22Rv1 (cell line): ENCODE results near the gene RNGTT.

Source experiments
- H3K27ac ChIP-seq: fragments of 450-650 bp; 2 replicates; pipeline ENCODE4 v1.5.1; 2017
- CTCF ChIP-seq: fragments of 450-650 bp; IDR thresholded peaks from 2 replicates; pipeline ENCODE4 v1.5.1; 2017; ENCODE audit warnings: mild to moderate bottlenecking
- ZFX ChIP-seq: fragments of 450-650 bp; IDR thresholded peaks from 2 replicates; pipeline ENCODE4 v1.6.1; 2017; ENCODE audit warnings: antibody characterized with exemption, borderline replicate concordance

Gene RNGTT

GRCh38 chr6:88858455-88858854 lies 105.0 kb downstream of the RNGTT start:
- no peak overlapping the region for H3K27ac ChIP-seq
- TF ChIP-seq CTCF: no peak

- TF ChIP-seq ZFX (no peak), CTCF (no peak)
- H3K27ac ChIP-seq: no peak overlapping the region
Observed at GRCh38 chr6:88856566-88856965, 106.9 kb downstream of the RNGTT start.

- H3K27ac ChIP-seq: no peak overlapping the region
- no peak for TF ChIP-seq CTCF
Observed at GRCh38 chr6:88855541-88856147, 107.8 kb downstream of the RNGTT start.

GRCh38 chr6:88852775-88853174 lies 110.6 kb downstream of the RNGTT start:
- TF ChIP-seq ZFX: no peak
- no peak for TF ChIP-seq CTCF
- H3K27ac ChIP-seq: no peak overlapping the region

- H3K27ac ChIP-seq: no peak overlapping the region
- no peak for TF ChIP-seq CTCF
- TF ChIP-seq ZFX: no peak
Observed at GRCh38 chr6:88852000-88852399, 111.4 kb downstream of the RNGTT start.

GRCh38 chr6:88848870-88849269 lies 114.5 kb downstream of the RNGTT start:
- H3K27ac ChIP-seq: no peak overlapping the region
- no peak for TF ChIP-seq CTCF
- TF ChIP-seq ZFX: no peak

- H3K27ac ChIP-seq: no peak overlapping the region
- TF ChIP-seq CTCF: no peak
- no peak for TF ChIP-seq ZFX
Observed at GRCh38 chr6:88843040-88843439, 120.4 kb downstream of the RNGTT start.
